IMR-90 (cell line): ENCODE results near the gene FXR2. TPM values are rescaled to one million over a fixed set of nuclear protein-coding genes. Genes with fewer than 3 reads are reported as not detected.

Experiments
- ATAC-seq: fragments of 200-7000 bp; cut with Tn5 transposase; 2 replicates; pipeline ENCODE4 v1.9.1; 2020; ENCODE audit warnings: low read depth, mild to moderate bottlenecking, moderate library complexity
- BruUV-seq: library from RNA; stranded (reverse); fragments of 400-500 nt; replicated peaks from 2 replicates; lab custom pipeline; 2021; lab: Mats Ljungman, UMichigan
- CTCF ChIA-PET: fragments of 300-600 bp; formaldehyde crosslinking; extraction: SDS; loops from one replicate; lab custom pipeline; 2021; ENCODE audit warnings: antibody characterized with exemption; lab: Yijun Ruan, JAX
- POLR2A ChIA-PET: fragments of 300-600 bp; sonication (Branson Sonifier 250); formaldehyde crosslinking; loops from one replicate; lab custom pipeline; 2022; ENCODE audit warnings: antibody characterized with exemption; ENCODE audit not compliant: unreplicated experiment; lab: Charles Lee
- DNase-seq: peaks from one replicate; pipeline ENCODE4 v3.0.0; 2013
- H2AFZ ChIP-seq: replicated peaks from 2 replicates; pipeline ENCODE3; 2013; ENCODE audit warnings: low read length, mild to moderate bottlenecking; ENCODE audit not compliant: poor library complexity
- H2AK5ac ChIP-seq: 2 replicates; pipeline ENCODE4 v1.6.1; 2013; ENCODE audit warnings: low read depth, low read length, inconsistent platforms
- H2AK9ac ChIP-seq: replicated peaks from 2 replicates; pipeline ENCODE3; 2013; ENCODE audit warnings: mild to moderate bottlenecking, low read depth, low read length, moderate library complexity; ENCODE audit not compliant: poor library complexity
- H2BK120ac ChIP-seq: 2 replicates; pipeline ENCODE4 v1.6.1; 2013; ENCODE audit warnings: low read depth, low read length, inconsistent platforms
- H2BK15ac ChIP-seq: 3 replicates; pipeline ENCODE4 v1.6.1; 2013; ENCODE audit warnings: low read depth, low read length, inconsistent platforms
- H2BK20ac ChIP-seq: 2 replicates; pipeline ENCODE4 v1.6.1; 2013; ENCODE audit warnings: low read depth, mild to moderate bottlenecking, inconsistent platforms, low read length, moderate library complexity
- H2BK5ac ChIP-seq: 2 replicates; pipeline ENCODE4 v1.6.1; 2013; ENCODE audit warnings: mild to moderate bottlenecking, low read depth, low read length, inconsistent platforms; ENCODE audit not compliant: poor library complexity, severe bottlenecking
- H3K14ac ChIP-seq: replicated peaks from 2 replicates; pipeline ENCODE4 v1.6.1; 2013; ENCODE audit warnings: low read depth, low read length, inconsistent platforms
- H3K18ac ChIP-seq: 2 replicates; pipeline ENCODE4 v1.6.1; 2013; ENCODE audit warnings: low read depth, low read length, control low read depth
- H3K23ac ChIP-seq: 2 replicates; pipeline ENCODE4 v1.6.1; 2013; ENCODE audit warnings: low read depth, low read length, inconsistent platforms
- H3K27ac ChIP-seq: 2 replicates; pipeline ENCODE4 v1.5.1; 2013; ENCODE audit warnings: mild to moderate bottlenecking, control low read depth, low read length; ENCODE audit not compliant: insufficient read depth
- H3K27me3 ChIP-seq: 2 replicates; pipeline ENCODE4 v1.6.1; 2013; ENCODE audit warnings: low read length; ENCODE audit not compliant: control insufficient read depth, insufficient read depth
- H3K36me3 ChIP-seq: 2 replicates; pipeline ENCODE4 v1.6.1; 2013; ENCODE audit warnings: low read length, mixed read lengths; ENCODE audit not compliant: control insufficient read depth, insufficient read depth
- H3K4ac ChIP-seq: 2 replicates; pipeline ENCODE4 v1.6.1; 2013; ENCODE audit warnings: low read depth, low read length, inconsistent platforms
- H3K4me1 ChIP-seq: 2 replicates; pipeline ENCODE4 v1.6.1; 2013; ENCODE audit warnings: low read length, mixed read lengths; ENCODE audit not compliant: control insufficient read depth, insufficient read depth
- H3K4me2 ChIP-seq: 2 replicates; pipeline ENCODE4 v1.6.1; 2013; ENCODE audit warnings: low read depth, mild to moderate bottlenecking, control low read depth, low read length, moderate library complexity
- H3K4me3 ChIP-seq: 2 replicates; pipeline ENCODE4 v1.5.1; 2013; ENCODE audit warnings: low read depth, mild to moderate bottlenecking, control low read depth, low read length, moderate library complexity; ENCODE audit not compliant: insufficient read depth
- H3K56ac ChIP-seq: 2 replicates; pipeline ENCODE4 v1.6.1; 2013; ENCODE audit warnings: low read length, inconsistent platforms; ENCODE audit not compliant: insufficient read depth; ENCODE audit errors: extremely low read depth
- H3K79me1 ChIP-seq, 2 experiments: 2 replicates each; pipeline ENCODE4 v1.6.1; 2013; ENCODE audit warnings: low read length in 2 of 2, inconsistent platforms in 1 of 2, low read depth in 1 of 2
- H3K9ac ChIP-seq: 2 replicates; pipeline ENCODE4 v1.6.1; 2013; ENCODE audit warnings: low read depth, low read length, control low read depth
- H3K9me1 ChIP-seq: 2 replicates; pipeline ENCODE4 v1.6.1; 2013; ENCODE audit warnings: low read length, inconsistent platforms; ENCODE audit not compliant: insufficient read depth
- H3K9me3 ChIP-seq: 2 replicates; pipeline ENCODE4 v1.6.1; 2013; ENCODE audit warnings: low read length; ENCODE audit not compliant: control insufficient read depth, insufficient read depth
- H4K20me1 ChIP-seq: 2 replicates; pipeline ENCODE4 v1.6.1; 2013; ENCODE audit warnings: low read length, inconsistent platforms; ENCODE audit not compliant: insufficient read depth
- H4K5ac ChIP-seq: 2 replicates; pipeline ENCODE4 v1.6.1; 2013; ENCODE audit warnings: mild to moderate bottlenecking, low read depth, low read length, control low read depth
- H4K8ac ChIP-seq, 2 experiments: 2 replicates each; pipeline ENCODE4 v1.6.1; 2013; ENCODE audit warnings: low read depth in 2 of 2, low read length in 2 of 2, control low read depth in 1 of 2, inconsistent platforms in 1 of 2
- H4K91ac ChIP-seq: 2 replicates; pipeline ENCODE4 v1.6.1; 2013; ENCODE audit warnings: low read depth, low read length, inconsistent platforms; ENCODE audit not compliant: insufficient read depth
- BHLHE40 ChIP-seq: fragments of 150-350 bp; IDR thresholded peaks from 2 replicates; pipeline ENCODE4 v1.6.1; 2016; ENCODE audit warnings: mild to moderate bottlenecking, low read depth, low read length
- CHD1 ChIP-seq: IDR thresholded peaks from 2 replicates; pipeline ENCODE4 v1.6.1; 2012; ENCODE audit warnings: low read depth, low read length, improper control_type of control experiment
- ELK1 ChIP-seq: fragments of 150-350 bp; IDR thresholded peaks from 2 replicates; pipeline ENCODE4 v1.6.1; 2016; ENCODE audit warnings: low read depth, mild to moderate bottlenecking, low read length, moderate library complexity, borderline replicate concordance
- MAZ ChIP-seq: IDR thresholded peaks from 2 replicates; pipeline ENCODE4 v1.6.1; 2012; ENCODE audit warnings: low read depth, mild to moderate bottlenecking, low read length, improper control_type of control experiment, moderate library complexity, borderline replicate concordance
- POLR2A ChIP-seq: IDR thresholded peaks from 2 replicates; pipeline ENCODE4 v1.6.1; 2012; ENCODE audit warnings: mild to moderate bottlenecking, low read depth, low read length
- SMC3 ChIP-seq: fragments of 150-350 bp; IDR thresholded peaks from 2 replicates; pipeline ENCODE4 v1.6.1; 2016; ENCODE audit warnings: low read depth, mild to moderate bottlenecking, antibody characterized with exemption, low read length, moderate library complexity
- WGBS, 2 experiments: methylation state at CpG; one replicate each; pipeline versions ENCODE4 v1.1.5 to v1.1.7; 2013; ENCODE audit warnings: missing lambda C conversion rate in 2 of 2; ENCODE audit not compliant: insufficient read length in 1 of 2; ENCODE audit errors: extremely low coverage in 2 of 2; 5-methylcytosine and 5-hydroxymethylcytosine counted together
- dilution Hi-C: fragments of 300-500 bp; cut with HindIII; formaldehyde crosslinking; loops from one replicate; pipeline ENCODE4 v1.14.3; 2018; ENCODE audit warnings: low sequenced_read_pairs; ENCODE audit not compliant: unreplicated experiment
- in situ Hi-C: fragments of 300-500 bp; cut with MboI; formaldehyde crosslinking; loops from 3 replicates; pipeline ENCODE4 v1.14.3; 2019; ENCODE audit warnings: low sequenced_read_pairs, inconsistent platforms, mixed read lengths
- intact Hi-C: fragments of 100-400 bp; cut with micrococcal nuclease; formaldehyde crosslinking; loops from 2 replicates; pipeline ENCODE4 v1.10.0; 2022
- polyA plus RNA-seq, 3 experiments: library from polyadenylated mRNA; depleted of rRNA; stranded (reverse); fragments of >200 nt; gene quantifications; 2 replicates each; pipeline ENCODE4 v1.2.3, GENCODE V29; 2012; ENCODE audit warnings: low replicate concordance in 1 of 3
- total RNA-seq: library from RNA; depleted of rRNA; stranded (reverse); fragments of >200 nt; gene quantifications from 2 replicates; pipeline ENCODE4 v1.2.3, GENCODE V29; 2012

FXR2 gene
- total and polyA plus RNA-seq, 2 of the 4 experiments (the other 2 are of a cell fraction), result 39.1 to 55.9 TPM

- Histone ChIP-seq H2BK5ac (no peak overlapping the region), H2BK20ac (no peak overlapping the region), H4K8ac (no peak overlapping the region), H4K5ac (no peak overlapping the region), H2AFZ (no peak overlapping the region), H3K18ac (no peak overlapping the region), H3K4me3 (no peak overlapping the region), H3K36me3 (peaks cover 60% of the 10 kb centered on the region), H3K27ac (no peak overlapping the region), H3K4me1 (peaks cover 28% of the 10 kb centered on the region), H4K20me1 (peaks cover 15% of the 10 kb centered on the region), H3K9me3 (no peaks in the 10 kb centered on the region), H2AK9ac (no peak overlapping the region), H3K4ac (no peak overlapping the region), H2BK15ac (no peak overlapping the region), H3K23ac (no peak overlapping the region), H3K9ac (no peak overlapping the region), H3K27me3 (no peaks in the 10 kb centered on the region), H3K14ac (no peak overlapping the region), H3K79me1 (peaks cover 15 to 47% of the 10 kb centered on the region in 2 experiments), H3K56ac (no peak overlapping the region), H2AK5ac (no peak overlapping the region), H2BK120ac (no peak overlapping the region), H3K4me2 (no peak overlapping the region), H4K91ac (no peak overlapping the region), H3K9me1 (peaks cover 6% of the 10 kb centered on the region)
- ChIA-PET POLR2A (interaction anchor here (0.6 kb wide), 1 partner anchor 23 kb away, joined by 3 read pairs; no protein-coding TSS in a partner anchor), CTCF (no interaction called here)
- DNase-seq, result no peak
- BruUV-seq, result no TSS peak
- WGBS, 2 experiments, result no CpG with 5 or more reads among the region's 5 CpGs
- no peak for ATAC-seq
- in situ Hi-C loops (no loop called here), dilution Hi-C loops (no loop called here), intact Hi-C loops (no loop called here)
- no peak for TF ChIP-seq POLR2A
- no peak for TF ChIP-seq SMC3
- no peak for TF ChIP-seq BHLHE40
- TF ChIP-seq MAZ, result no peak
- TF ChIP-seq CHD1, result no peak
- TF ChIP-seq ELK1, result no peak
Observed at GRCh38 chr17:7591596-7591995, 23.1 kb downstream of the FXR2 start.
